Spinal cord (tissue), 10 donors: ENCODE data around the gene ATXN1. TPM values are rescaled to one million over a fixed set of nuclear protein-coding genes. Genes with fewer than 3 reads are reported as not detected.

ENCODE experiments used
- DNase-seq, 6 donors: peaks; one replicate each; pipeline versions ENCODE4 v3.0.0 to v3.0.0-alpha.2; 2013 to 2015; ENCODE audit warnings: low spot score in 6 of 6, low read depth in 4 of 6
- H3K27ac ChIP-seq: one replicate; pipeline ENCODE4 v1.5.1; 2013; ENCODE audit warnings: low read depth, low read length, control low read depth
- H3K27me3 ChIP-seq: one replicate; pipeline ENCODE4 v1.6.1; 2013; ENCODE audit warnings: low read length; ENCODE audit not compliant: control insufficient read depth, insufficient read depth
- H3K36me3 ChIP-seq: one replicate; pipeline ENCODE4 v1.6.1; 2013; ENCODE audit warnings: low read length; ENCODE audit not compliant: control insufficient read depth, insufficient read depth
- H3K4me1 ChIP-seq: one replicate; pipeline ENCODE4 v1.6.1; 2013; ENCODE audit warnings: low read length; ENCODE audit not compliant: control insufficient read depth, insufficient read depth
- H3K4me3 ChIP-seq: one replicate; pipeline ENCODE4 v1.5.1; 2013; ENCODE audit warnings: low read depth, low read length, control low read depth
- H3K9me3 ChIP-seq: one replicate; pipeline ENCODE4 v1.6.1; 2013; ENCODE audit warnings: low read length; ENCODE audit not compliant: control insufficient read depth, insufficient read depth
- WGBS: methylation state at CpG from one replicate; pipeline ENCODE4 v1.1.5; 2013; ENCODE audit warnings: missing lambda C conversion rate; ENCODE audit not compliant: insufficient coverage; 5-methylcytosine and 5-hydroxymethylcytosine counted together
- polyA plus RNA-seq, 2 donors: library from polyadenylated mRNA; unstranded; fragments of 120-200 nt; gene quantifications; one replicate each; pipeline ENCODE4 v1.2.1, GENCODE V29; 2013; ENCODE audit not compliant: insufficient read length in 2 of 2
- total RNA-seq, 2 donors: library from RNA; depleted of rRNA in 1 of 2; stranded (reverse); fragments of 120-200 nt in 1 of 2; fragments of >200 nt in 1 of 2; gene quantifications; one replicate each; pipeline versions ENCODE4 v1.2.3 to v1.2.4, GENCODE V29; 2013 to 2014
- donor health status: healthy.

The ATXN1 gene
- total and polyA plus RNA-seq, 4 donors: 20.2 to 50.1 (median 31.7) TPM

- H3K27ac ChIP-seq: no peak overlapping the region
- peaks cover 3% of the 10 kb centered on the region for H3K36me3 ChIP-seq
- no peak overlapping the region for H3K4me3 ChIP-seq
- H3K9me3 ChIP-seq: no peaks in the 10 kb centered on the region
- no peaks in the 10 kb centered on the region for H3K4me1 ChIP-seq
- no peaks in the 10 kb centered on the region for H3K27me3 ChIP-seq
- peak in 2 of 6 donors; percentile 30 to 89 for DNase-seq
- no CpG with 5 or more reads among the region's 3 CpGs for WGBS
Observed at GRCh38 chr6:16578695-16579285, 182.5 kb downstream of the ATXN1 start.

DNA sequence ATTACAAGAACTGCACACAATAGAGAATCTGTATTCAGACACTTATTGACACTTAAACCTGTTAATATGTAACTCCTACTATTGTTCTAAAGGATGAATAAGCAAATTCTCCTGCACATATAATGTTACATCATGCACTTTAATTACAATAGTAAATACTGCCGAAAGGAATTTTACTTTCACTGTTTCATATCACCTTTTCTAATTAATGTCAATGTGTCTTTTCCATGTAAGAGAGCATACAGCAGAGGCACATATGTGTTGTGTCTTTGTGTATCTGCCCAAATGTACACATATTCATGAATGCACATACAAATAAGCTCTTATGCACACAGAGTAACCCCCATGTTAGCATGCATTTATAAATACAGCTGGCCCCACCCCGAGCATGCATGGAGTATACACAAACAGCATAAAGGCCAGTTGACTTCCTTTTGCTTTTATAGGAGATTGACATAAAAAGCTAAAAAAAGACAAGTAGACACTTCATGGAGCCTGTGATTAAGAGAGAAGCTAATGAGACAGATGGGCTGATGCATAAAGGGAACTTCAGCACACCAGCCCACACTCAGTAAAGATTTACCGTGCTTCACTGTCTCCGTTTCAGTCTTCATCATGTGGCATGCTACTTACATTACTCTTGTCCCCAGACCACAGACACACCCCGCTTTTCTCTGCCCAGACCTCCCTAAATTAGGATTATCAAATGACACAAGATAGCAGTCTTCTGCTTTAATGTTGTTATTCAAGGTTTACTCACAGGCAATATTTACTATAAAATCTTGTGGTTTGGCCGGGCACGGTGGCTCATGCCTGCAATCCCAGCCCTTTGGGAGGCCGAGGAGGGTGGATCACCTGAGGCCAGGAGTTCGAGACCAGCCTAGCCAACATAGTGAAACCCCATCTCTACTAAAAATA, 184.6 kb downstream of the ATXN1 start:
- no peaks in the 10 kb centered on the region for H3K9me3 ChIP-seq
- no CpG with 5 or more reads among the region's 9 CpGs for WGBS
- peak in 2 of 6 donors; percentile 48 to 68 for DNase-seq
- no peak overlapping the region for H3K4me3 ChIP-seq
- no peaks in the 10 kb centered on the region for H3K4me1 ChIP-seq
- H3K27ac ChIP-seq: no peak overlapping the region
- no peaks in the 10 kb centered on the region for H3K36me3 ChIP-seq
- H3K27me3 ChIP-seq: no peaks in the 10 kb centered on the region

- Histone ChIP-seq H3K4me1 (no peaks in the 10 kb centered on the region), H3K9me3 (no peaks in the 10 kb centered on the region), H3K4me3 (no peak overlapping the region), H3K27ac (no peak overlapping the region), H3K36me3 (no peaks in the 10 kb centered on the region), H3K27me3 (no peaks in the 10 kb centered on the region)
- WGBS: 80% methylated on average over 1 of the region's 2 CpGs
- no peak for DNase-seq
Observed at GRCh38 chr6:16575655-16576054, 185.6 kb downstream of the ATXN1 start.

- no peak for DNase-seq
- WGBS: 83% methylated on average over 2 of the region's 2 CpGs
- H3K36me3 ChIP-seq: no peaks in the 10 kb centered on the region
- no peak overlapping the region for H3K4me3 ChIP-seq
- no peak overlapping the region for H3K27ac ChIP-seq
- no peaks in the 10 kb centered on the region for H3K27me3 ChIP-seq
- no peaks in the 10 kb centered on the region for H3K9me3 ChIP-seq
- no peaks in the 10 kb centered on the region for H3K4me1 ChIP-seq
Observed at GRCh38 chr6:16572943-16573342, 188.3 kb downstream of the ATXN1 start.

GRCh38 chr6:16572317-16572716, 188.9 kb downstream of the ATXN1 start:
- DNase-seq: no peak
- Histone ChIP-seq H3K27ac (no peak overlapping the region), H3K4me1 (no peaks in the 10 kb centered on the region), H3K27me3 (no peaks in the 10 kb centered on the region), H3K9me3 (no peaks in the 10 kb centered on the region), H3K36me3 (no peaks in the 10 kb centered on the region), H3K4me3 (no peak overlapping the region)
- WGBS: no CpG with 5 or more reads among the region's 5 CpGs

- no CpG with 5 or more reads among the region's 1 CpG for WGBS
- H3K27ac ChIP-seq: no peak overlapping the region
- H3K4me1 ChIP-seq: no peaks in the 10 kb centered on the region
- no peaks in the 10 kb centered on the region for H3K36me3 ChIP-seq
- H3K4me3 ChIP-seq: no peak overlapping the region
- no peak for DNase-seq
- H3K27me3 ChIP-seq: no peaks in the 10 kb centered on the region
- no peaks in the 10 kb centered on the region for H3K9me3 ChIP-seq
Observed at GRCh38 chr6:16570946-16571345, 190.3 kb downstream of the ATXN1 start.

DNA sequence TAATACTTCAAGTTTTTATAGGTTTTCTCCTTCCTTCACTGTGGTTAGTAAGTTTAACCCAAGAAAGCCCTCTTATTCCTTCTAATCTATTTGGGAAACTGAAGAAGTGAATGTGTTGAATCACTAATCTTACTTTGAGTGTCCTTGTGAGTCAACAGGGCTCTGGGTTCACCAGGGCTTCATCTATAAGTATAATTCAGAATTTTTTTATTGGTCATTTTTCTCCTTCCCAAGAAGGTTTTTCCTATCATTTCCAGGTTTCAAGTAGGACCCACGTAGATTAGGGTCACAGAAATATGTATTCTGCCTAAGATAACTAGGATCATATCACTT, 191.1 kb downstream of the ATXN1 start:
- H3K4me1 ChIP-seq: no peaks in the 10 kb centered on the region
- no peak for DNase-seq
- no peak overlapping the region for H3K27ac ChIP-seq
- H3K27me3 ChIP-seq: no peaks in the 10 kb centered on the region
- H3K4me3 ChIP-seq: no peak overlapping the region
- H3K9me3 ChIP-seq: no peaks in the 10 kb centered on the region
- WGBS: no CpG with 5 or more reads among the region's 1 CpG
- no peaks in the 10 kb centered on the region for H3K36me3 ChIP-seq

DNA sequence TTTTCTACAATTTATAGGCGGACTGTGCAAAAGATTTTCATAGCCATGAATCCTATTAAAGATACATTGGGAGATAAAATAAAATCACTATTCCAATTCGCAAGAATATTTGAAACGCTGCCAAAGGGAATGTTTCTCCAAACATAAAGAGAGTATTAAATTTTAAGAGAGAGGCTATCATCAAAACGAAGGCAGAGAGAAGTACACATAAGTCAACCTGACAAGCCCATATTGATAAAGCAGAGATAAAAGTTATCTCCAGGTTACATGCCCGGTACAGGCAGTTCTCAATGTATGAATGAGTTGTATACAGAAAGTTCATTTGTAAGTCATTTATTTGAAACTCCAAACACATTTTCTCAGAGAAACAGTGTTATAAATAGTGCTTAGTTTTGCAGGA, 193.1 kb downstream of the ATXN1 start:
- Histone ChIP-seq H3K4me1 (no peaks in the 10 kb centered on the region), H3K9me3 (no peaks in the 10 kb centered on the region), H3K27me3 (no peaks in the 10 kb centered on the region), H3K27ac (no peak overlapping the region), H3K4me3 (no peak overlapping the region), H3K36me3 (no peaks in the 10 kb centered on the region)
- peak in 1 of 6 donors; percentile 40 for DNase-seq
- no CpG with 5 or more reads among the region's 5 CpGs for WGBS

- Histone ChIP-seq H3K4me3 (no peak overlapping the region), H3K4me1 (no peaks in the 10 kb centered on the region), H3K27ac (no peak overlapping the region), H3K36me3 (no peaks in the 10 kb centered on the region), H3K9me3 (no peaks in the 10 kb centered on the region), H3K27me3 (no peaks in the 10 kb centered on the region)
- peak in 1 of 6 donors; percentile 64 for DNase-seq
- no CpG with 5 or more reads among the region's 1 CpG for WGBS
Observed at GRCh38 chr6:16567071-16567470, 194.2 kb downstream of the ATXN1 start.

DNA sequence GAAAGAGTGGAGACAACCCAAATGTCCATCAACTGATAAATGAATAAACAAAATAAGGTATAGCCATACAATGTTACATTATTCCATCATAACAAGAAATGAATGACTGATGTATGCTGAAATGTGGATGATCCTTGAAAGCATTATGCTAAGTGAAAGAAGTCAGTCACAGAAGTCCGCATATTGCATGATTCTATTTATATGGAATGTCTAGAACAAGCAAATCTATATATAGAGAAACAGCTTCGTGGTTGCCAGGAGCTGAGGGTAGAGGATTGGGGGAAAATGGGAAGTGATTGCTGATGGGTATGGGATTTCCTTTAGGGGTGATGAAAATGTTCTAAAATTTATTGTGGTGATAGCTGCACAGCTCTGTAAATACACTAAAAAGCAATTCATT, 196.8 kb downstream of the ATXN1 start:
- H3K27me3 ChIP-seq: no peaks in the 10 kb centered on the region

More for the DNA sequence above, 196.8 kb downstream of the ATXN1 start:
- Histone ChIP-seq H3K4me3 (no peak overlapping the region), H3K27ac (no peak overlapping the region), H3K36me3 (no peaks in the 10 kb centered on the region), H3K9me3 (no peaks in the 10 kb centered on the region), H3K4me1 (no peaks in the 10 kb centered on the region)
- DNase-seq: peak in 1 of 6 donors; percentile 49
- no CpG with 5 or more reads among the region's 2 CpGs for WGBS
